SW480 (cell line): ENCODE results near the gene MMRN1.

Experiments
- DNase-seq: peaks from one replicate; pipeline ENCODE4 v3.0.0-alpha.2; 2016; ENCODE audit warnings: low spot score

Gene MMRN1

GRCh38 chr4:89914609-89915550 is 20.2 kb downstream of the MMRN1 start:
- no peak for DNase-seq

GRCh38 chr4:89915937-89916336 is 21.3 kb downstream of the MMRN1 start:
- no peak for DNase-seq

- DNase-seq = no peak
Observed at GRCh38 chr4:89922848-89923416, 28.3 kb downstream of the MMRN1 start.

DNA sequence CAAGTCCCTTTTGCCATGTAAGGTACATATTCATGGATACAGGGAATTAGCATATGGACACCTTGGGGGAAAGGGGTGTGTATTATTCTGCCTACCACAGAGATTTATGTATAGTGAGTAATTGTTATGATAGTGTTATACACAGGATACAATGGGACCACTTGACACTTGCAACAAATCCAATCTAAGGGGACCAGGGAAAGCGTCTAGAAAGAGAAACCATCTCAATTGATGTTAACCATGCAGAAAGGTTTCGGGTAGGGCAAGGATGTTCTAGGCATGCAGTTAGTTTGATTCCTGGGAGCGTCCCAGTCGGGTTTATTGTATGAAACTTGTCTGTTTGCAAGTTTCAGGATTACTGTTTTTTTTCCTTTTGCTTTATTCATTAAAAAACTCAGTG is 34.2 kb downstream of the MMRN1 start:
- DNase-seq = no peak

DNA sequence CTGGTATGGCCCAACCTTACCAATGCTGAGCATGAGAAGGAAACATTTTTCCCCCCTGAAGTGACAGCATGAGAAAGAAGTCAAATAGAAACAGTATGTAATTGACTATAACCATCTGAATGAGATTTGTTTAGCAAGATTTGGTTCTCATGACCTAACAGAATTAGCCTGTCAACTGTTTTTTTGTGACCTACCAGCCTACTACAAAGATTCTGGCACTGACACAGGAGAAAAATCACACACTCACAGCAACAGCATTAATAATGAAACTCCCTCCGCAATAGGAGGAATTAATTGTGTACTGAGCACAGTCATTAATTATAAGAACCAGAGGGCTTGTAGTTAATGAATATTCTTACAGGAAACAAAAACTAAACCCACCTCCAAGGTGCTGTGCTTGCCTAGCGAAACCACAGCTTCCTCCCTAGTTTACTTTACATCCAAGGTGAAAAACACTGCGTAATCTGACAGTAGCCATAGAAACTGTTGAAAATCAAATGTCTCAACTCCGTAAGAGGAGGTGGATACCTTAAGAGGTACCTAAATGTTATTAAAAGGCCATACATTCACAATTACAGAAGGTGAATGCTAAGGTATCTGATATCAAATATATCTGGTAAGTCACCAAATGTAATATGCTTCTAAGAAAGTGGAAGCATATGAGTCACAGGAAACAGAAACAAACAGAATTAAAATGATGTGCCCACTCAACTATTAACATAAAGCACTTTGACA is 34.9 kb downstream of the MMRN1 start:
- DNase-seq = no peak

DNA sequence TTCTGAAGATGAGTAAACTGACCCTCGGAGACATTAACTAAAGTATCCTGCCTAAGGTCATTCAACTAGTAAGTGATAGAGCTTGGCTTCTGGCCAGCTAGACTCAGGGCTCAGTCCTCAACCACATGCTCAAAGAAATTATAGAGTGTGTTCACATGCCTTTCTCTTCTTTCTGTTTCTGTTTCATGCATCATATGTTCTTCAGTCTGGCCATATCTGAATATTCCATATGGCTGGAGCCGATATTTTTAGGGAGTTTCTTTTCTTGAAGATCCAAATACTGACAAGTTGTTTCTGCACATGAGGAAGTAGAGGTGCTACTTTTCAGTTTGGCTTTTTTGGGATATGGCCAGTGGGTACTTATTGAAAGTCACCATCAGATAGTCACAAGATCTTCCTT is 44.9 kb downstream of the MMRN1 start:
- no peak for DNase-seq

- no peak for DNase-seq
Observed at GRCh38 chr4:89939994-89940393, 45.3 kb downstream of the MMRN1 start.

GRCh38 chr4:89942811-89943210 is 48.2 kb downstream of the MMRN1 start:
- DNase-seq = no peak

DNA sequence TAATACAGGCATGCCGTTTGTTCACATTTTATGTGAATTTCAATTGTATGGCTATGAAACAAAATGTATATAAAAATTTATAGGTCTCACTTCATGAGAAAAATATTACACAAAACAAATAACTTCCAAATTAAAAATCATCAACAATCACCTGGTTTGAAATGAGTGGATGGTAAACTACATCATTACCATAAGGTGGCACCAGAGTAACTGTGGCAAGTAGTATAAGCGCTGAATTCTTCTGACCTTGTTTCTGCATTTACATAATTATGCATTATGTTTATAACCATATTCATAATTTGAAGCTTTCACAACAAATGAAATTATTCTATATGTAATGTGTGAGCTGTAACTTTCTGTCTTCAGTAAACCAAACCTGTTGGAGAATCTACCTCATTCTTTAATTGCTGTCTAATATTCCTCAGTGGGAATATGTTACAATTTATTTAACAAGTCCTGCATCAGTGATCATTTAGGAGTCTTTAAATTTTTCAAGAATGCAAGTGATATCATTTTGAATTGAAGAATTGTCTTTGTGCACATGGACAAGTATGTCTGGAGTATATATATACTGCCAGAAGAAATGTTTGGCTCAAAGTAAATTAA is 55.2 kb downstream of the MMRN1 start:
- peak; percentile 14 for DNase-seq

DNA sequence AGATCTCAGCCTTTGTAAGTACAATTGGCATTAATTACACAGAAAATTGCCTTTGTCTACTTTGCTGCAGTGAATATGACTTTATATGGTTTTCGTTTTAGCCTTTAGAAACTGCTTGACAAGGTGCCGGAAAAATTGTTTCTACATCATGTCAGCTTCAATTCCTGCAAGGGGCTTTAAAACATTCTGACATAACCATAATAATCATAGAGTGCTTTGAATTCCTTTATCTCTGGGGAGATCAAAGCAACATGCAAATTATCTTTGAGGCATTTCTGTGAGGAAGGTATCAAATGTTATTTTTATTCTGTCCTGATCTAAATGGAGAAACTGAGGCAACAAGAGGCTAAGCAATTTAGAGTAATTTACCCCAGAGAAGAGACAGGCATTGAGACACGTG is 57.8 kb downstream of the MMRN1 start:
- no peak for DNase-seq

- no peak for DNase-seq
Observed at GRCh38 chr4:89954906-89955695, 60.4 kb downstream of the MMRN1 start.

DNA sequence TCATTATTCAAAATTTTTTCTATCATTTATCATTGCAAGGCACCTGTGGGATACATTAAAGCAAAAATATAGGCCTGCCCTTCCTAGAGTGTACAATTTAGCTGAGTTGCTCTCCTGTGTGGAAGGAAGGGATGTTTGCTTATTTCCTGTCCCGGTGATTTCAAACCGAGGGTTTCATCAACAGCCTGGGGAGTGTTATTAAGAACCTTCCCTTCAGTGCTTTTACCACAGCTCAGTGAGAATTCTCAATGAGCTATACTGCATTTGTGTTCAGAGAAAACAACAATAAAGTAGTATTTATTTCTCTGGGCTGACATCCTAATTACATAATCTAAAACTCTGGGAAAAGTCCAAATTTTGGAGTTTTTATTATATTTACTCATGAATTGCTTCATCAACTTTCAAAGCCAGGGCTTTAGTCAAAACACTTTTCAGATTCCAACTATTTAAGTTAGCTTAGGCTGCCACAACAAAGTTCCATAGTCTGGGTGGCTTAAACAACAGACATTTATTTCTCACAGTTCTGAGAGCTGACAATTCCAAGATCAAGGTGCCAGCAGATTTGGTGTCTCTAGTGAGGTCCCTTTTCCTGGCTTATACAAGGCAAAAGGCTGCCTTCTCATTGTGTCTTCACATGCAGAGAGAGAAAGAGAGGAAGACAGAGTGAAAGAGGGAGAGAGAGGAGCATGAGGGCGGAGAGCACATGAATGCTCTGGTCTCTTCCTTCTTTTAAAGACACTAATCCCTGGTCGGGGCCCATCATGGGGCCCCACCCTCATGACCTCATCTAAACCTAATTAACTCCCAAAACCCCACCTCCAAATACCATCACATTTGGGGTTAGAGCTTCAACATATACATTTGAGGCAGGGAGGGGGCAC is 62.6 kb downstream of the MMRN1 start:
- DNase-seq = no peak

GRCh38 chr4:89981789-89982334 is 87.2 kb downstream of the MMRN1 start:
- DNase-seq = no peak

GRCh38 chr4:89988268-89988667 is 93.6 kb downstream of the MMRN1 start:
- DNase-seq = no peak

GRCh38 chr4:89992744-89993143 is 98.1 kb downstream of the MMRN1 start:
- no peak for DNase-seq

DNA sequence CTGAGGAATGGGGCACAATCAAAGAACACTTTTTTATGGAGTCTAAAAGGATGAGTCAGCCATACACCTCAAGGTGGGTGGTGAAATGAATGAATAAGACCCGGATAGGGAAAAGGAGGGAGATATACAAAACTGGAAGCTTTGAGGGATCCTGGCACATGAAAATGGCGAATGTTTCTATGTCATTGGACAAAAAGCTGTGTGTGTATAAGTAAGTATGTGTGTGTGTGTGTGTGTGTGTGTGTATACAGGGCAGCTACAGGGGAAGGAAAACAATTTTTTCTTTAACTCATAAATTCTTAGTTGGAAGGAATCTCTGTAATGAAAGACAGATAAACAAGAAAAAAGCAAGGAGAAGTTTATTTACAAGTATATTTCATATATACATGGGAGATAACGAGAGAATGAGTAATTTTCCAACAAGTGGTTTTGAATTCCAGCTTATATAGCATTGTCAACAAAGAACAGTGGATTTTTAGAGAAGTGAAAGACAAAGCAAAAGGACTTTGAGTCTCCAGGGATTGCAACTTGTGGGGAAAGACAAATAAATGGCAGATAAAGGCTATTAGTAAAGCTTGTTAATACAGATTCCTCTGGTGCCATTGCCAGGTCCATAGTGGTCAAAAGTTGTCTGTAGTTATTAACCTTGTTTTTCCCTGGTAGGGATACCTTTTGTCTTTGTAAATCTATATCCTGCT is 99.7 kb downstream of the MMRN1 start:
- peak; percentile 0 for DNase-seq

- DNase-seq = no peak
Observed at GRCh38 chr4:89995006-89995405, 100.4 kb downstream of the MMRN1 start.

- DNase-seq = no peak
Observed at GRCh38 chr4:89995814-89996213, 101.2 kb downstream of the MMRN1 start.

- no peak for DNase-seq
Observed at GRCh38 chr4:89997171-89997704, 102.6 kb downstream of the MMRN1 start.
